Measurements from ENCODE around the gene TLCD2. TPM values are rescaled to one million over a fixed set of nuclear protein-coding genes. Genes with fewer than 3 reads are reported as not detected.
"Not testable (repeated sequence)": the region's sequence is repeated elsewhere in the genome, so short reads cannot be mapped to it uniquely, and the experiment has no call there.

TLCD2 gene
- total RNA-seq, 1 donor from 2014 or later, result 4.2 TPM

- DNase-seq (ENCODE audit: low spot score), result no peak
Observed at GRCh38 chr17:1718362-1719165, 8.4 kb upstream of the TLCD2 start.

GRCh38 chr17:1716912-1717695 is 6.9 kb upstream of the TLCD2 start:
- peak; percentile 55 for ATAC-seq

More at GRCh38 chr17:1718362-1719165, 8.4 kb upstream of the TLCD2 start:
- no peak for ATAC-seq

GRCh38 chr17:1716076-1716911 is 6.1 kb upstream of the TLCD2 start:
- peak; percentile 67 for ATAC-seq
- peak; percentile 100 for DNase-seq (ENCODE audit: low spot score)

More at GRCh38 chr17:1716912-1717695, 6.9 kb upstream of the TLCD2 start:
- DNase-seq (ENCODE audit: low spot score), result peak; percentile 97

- DNase-seq (ENCODE audit: low spot score) (no peak), ATAC-seq (no peak)
Observed at GRCh38 chr17:1715803-1716075, 5.6 kb upstream of the TLCD2 start.

GRCh38 chr17:1714980-1715802 is 5.0 kb upstream of the TLCD2 start:
- ATAC-seq (peak; percentile 48), DNase-seq (ENCODE audit: low spot score) (peak; percentile 96)

GRCh38 chr17:1714427-1714979 is 4.3 kb upstream of the TLCD2 start:
- peak; percentile 98 for DNase-seq (ENCODE audit: low spot score)
- ATAC-seq, result peak; percentile 38

GRCh38 chr17:1713878-1714426 is 3.8 kb upstream of the TLCD2 start:
- ATAC-seq (no peak), DNase-seq (ENCODE audit: low spot score) (peak; percentile 54)

- ATAC-seq, result no peak
- no peak for DNase-seq (ENCODE audit: low spot score)
Observed at GRCh38 chr17:1713160-1713877, 3.1 kb upstream of the TLCD2 start.

GRCh38 chr17:1712271-1712670 is 2.1 kb upstream of the TLCD2 start:
- ATAC-seq, result no peak
- DNase-seq (ENCODE audit: low spot score), result no peak

GRCh38 chr17:1711804-1712203 is 1.6 kb upstream of the TLCD2 start:
- ATAC-seq (no peak), DNase-seq (ENCODE audit: low spot score) (no peak)

GRCh38 chr17:1710807-1711553 is 803 bp upstream of the TLCD2 start:
- ATAC-seq, result no peak
- no peak for DNase-seq (ENCODE audit: low spot score)

GRCh38 chr17:1709403-1709951 is 700 bp downstream of the TLCD2 start:
- DNase-seq (ENCODE audit: low spot score), result no peak
- ATAC-seq, result peak; percentile 18

GRCh38 chr17:1708791-1709346 is 1.3 kb downstream of the TLCD2 start:
- DNase-seq (ENCODE audit: low spot score), result not testable (repeated sequence)

GRCh38 chr17:1707107-1707506 is 3.1 kb downstream of the TLCD2 start:
- DNase-seq (ENCODE audit: low spot score) (no peak), ATAC-seq (no peak)

More at GRCh38 chr17:1708791-1709346, 1.3 kb downstream of the TLCD2 start:
- not testable (repeated sequence) for ATAC-seq

- no peak for DNase-seq (ENCODE audit: low spot score)
- no peak for ATAC-seq
Observed at GRCh38 chr17:1705004-1705403, 5.2 kb downstream of the TLCD2 start.

GRCh38 chr17:1703063-1703462 is 7.1 kb downstream of the TLCD2 start:
- no peak for DNase-seq (ENCODE audit: low spot score)
- no peak for ATAC-seq

- not testable (repeated sequence) for DNase-seq (ENCODE audit: low spot score); ATAC-seq
Observed at GRCh38 chr17:1699891-1700290, 10.3 kb downstream of the TLCD2 start.

GRCh38 chr17:1697681-1698080 is 12.5 kb downstream of the TLCD2 start:
- ATAC-seq (no peak), DNase-seq (ENCODE audit: low spot score) (no peak)
